OCI-LY3 (cell line): ENCODE results near the gene PRICKLE1.

Source experiments
- H2AFZ ChIP-seq: fragments of 200-600, 300-600 bp; shearing (Covaris generic); 2 replicates; pipeline ENCODE4 v1.6.0; 2014; ENCODE audit warnings: antibody characterized with exemption, low read depth, low read length
- H3K27ac ChIP-seq: fragments of 200-600, 300-600 bp; sonication (generic); 2 replicates; pipeline ENCODE4 v1.5.1; 2014; ENCODE audit warnings: mild to moderate bottlenecking, low read length, moderate library complexity, mixed read lengths
- H3K27me3 ChIP-seq: fragments of 200-600, 300-600 bp; sonication (generic); 2 replicates; pipeline ENCODE4 v1.6.1; 2014; ENCODE audit warnings: low read depth, low read length, mixed read lengths
- H3K36me3 ChIP-seq: fragments of 200-600, 300-600 bp; sonication (generic); replicated peaks from 2 replicates; pipeline ENCODE3; 2014; ENCODE audit warnings: low read depth, low read length, mixed read lengths
- H3K4me1 ChIP-seq: fragments of 300-600, 200-600 bp; sonication (generic); 2 replicates; pipeline ENCODE4 v1.6.1; 2014; ENCODE audit warnings: low read length, mixed read lengths
- H3K4me2 ChIP-seq: fragments of 200-600, 300-600 bp; sonication (generic); 2 replicates; pipeline ENCODE4 v1.6.1; 2014; ENCODE audit warnings: low read length, mixed read lengths
- H3K4me3 ChIP-seq: fragments of 300-600, 200-600 bp; sonication (generic); 2 replicates; pipeline ENCODE4 v1.5.1; 2014; ENCODE audit warnings: antibody characterized with exemption, mild to moderate bottlenecking, low read length, moderate library complexity
- H3K79me2 ChIP-seq: fragments of 300-600, 200-600 bp; shearing (Covaris generic); 2 replicates; pipeline ENCODE4 v1.6.1; 2014; ENCODE audit warnings: mild to moderate bottlenecking, low read length, mixed read lengths
- H3K9ac ChIP-seq: fragments of 300-600, 200-600 bp; shearing (Covaris generic); 2 replicates; pipeline ENCODE4 v1.6.0; 2014; ENCODE audit warnings: mild to moderate bottlenecking, low read length, moderate library complexity
- H3K9me3 ChIP-seq: fragments of 200-600, 300-600 bp; shearing (Covaris generic); 2 replicates; pipeline ENCODE4 v1.6.1; 2014; ENCODE audit warnings: low read length, mixed read lengths; ENCODE audit not compliant: insufficient read depth
- H4K20me1 ChIP-seq: fragments of 200-600, 300-600 bp; sonication (generic); 2 replicates; pipeline ENCODE4 v1.6.1; 2016; ENCODE audit warnings: low read length, mixed read lengths; ENCODE audit not compliant: insufficient read depth
- CTCF ChIP-seq: fragments of 200-600, 300-600 bp; sonication (generic); IDR thresholded peaks from 2 replicates; pipeline ENCODE4 v1.5.1; 2014; ENCODE audit warnings: antibody characterized with exemption, low read length, low read depth
- EZH2phosphoT487 ChIP-seq: fragments of 200-600 bp; shearing (Covaris generic); IDR thresholded peaks from 2 replicates; pipeline ENCODE4 v1.6.1; 2018; ENCODE audit warnings: antibody characterized with exemption, mixed run types, low read depth

The PRICKLE1 gene

GRCh38 chr12:42589465-42590329, at the start of gene PRICKLE1:
Gene PRICKLE1 (minus strand): TSS chr12:42589746. CDS start chr12:42472516, 117,230 bp downstream.
- peak within 1 kb of the TSS; percentile 99 for H3K4me2 ChIP-seq
- H3K9ac ChIP-seq: peak within 1 kb of the TSS; percentile 77
- H4K20me1 ChIP-seq: no peaks in the 10 kb centered on the region
- no peaks in the 10 kb centered on the region for H3K9me3 ChIP-seq
- peak within 1 kb of the TSS; percentile 94 for H2AFZ ChIP-seq
- H3K79me2 ChIP-seq: no peaks in the 10 kb centered on the region
- H3K27ac ChIP-seq: no peak within 1 kb of the TSS
- peaks cover 6% of the 10 kb centered on the region; the same call in 1 of the 2 replicates for H3K4me1 ChIP-seq
- TF ChIP-seq EZH2phosphoT487: no peak
- peak within 1 kb of the TSS; percentile 78 for H3K4me3 ChIP-seq
- H3K27me3 ChIP-seq: peaks cover 51% of the 10 kb centered on the region
- no peaks in the 10 kb centered on the region for H3K36me3 ChIP-seq

GRCh38 chr12:42638697-42639096, 49.2 kb upstream of the PRICKLE1 start:
- Histone ChIP-seq H3K79me2 (no peaks in the 10 kb centered on the region), H3K36me3 (no peaks in the 10 kb centered on the region), H2AFZ (no peak overlapping the region), H3K27me3 (no peaks in the 10 kb centered on the region), H3K4me1 (no peaks in the 10 kb centered on the region), H3K4me2 (no peak overlapping the region), H3K4me3 (no peak overlapping the region), H4K20me1 (no peaks in the 10 kb centered on the region), H3K27ac (no peak overlapping the region), H3K9ac (no peak overlapping the region), H3K9me3 (no peaks in the 10 kb centered on the region)
- TF ChIP-seq EZH2phosphoT487 (no peak), CTCF (no peak)

GRCh38 chr12:42638011-42638410, 48.5 kb upstream of the PRICKLE1 start:
- no peaks in the 10 kb centered on the region for H4K20me1 ChIP-seq
- no peaks in the 10 kb centered on the region for H3K36me3 ChIP-seq
- H3K4me2 ChIP-seq: no peak overlapping the region
- H3K27ac ChIP-seq: no peak overlapping the region
- no peaks in the 10 kb centered on the region for H3K79me2 ChIP-seq
- no peak overlapping the region for H3K4me3 ChIP-seq
- no peaks in the 10 kb centered on the region for H3K9me3 ChIP-seq
- no peak overlapping the region for H2AFZ ChIP-seq
- H3K9ac ChIP-seq: no peak overlapping the region
- H3K27me3 ChIP-seq: no peaks in the 10 kb centered on the region
- H3K4me1 ChIP-seq: no peaks in the 10 kb centered on the region
- TF ChIP-seq CTCF (no peak), EZH2phosphoT487 (no peak)

GRCh38 chr12:42636993-42637392, 47.4 kb upstream of the PRICKLE1 start:
- H3K9ac ChIP-seq: no peak overlapping the region
- H3K27me3 ChIP-seq: no peaks in the 10 kb centered on the region
- peaks cover 1% of the 10 kb centered on the region for H3K4me1 ChIP-seq
- H3K79me2 ChIP-seq: no peaks in the 10 kb centered on the region
- no peaks in the 10 kb centered on the region for H4K20me1 ChIP-seq
- H3K4me3 ChIP-seq: no peak overlapping the region
- H3K4me2 ChIP-seq: no peak overlapping the region
- no peaks in the 10 kb centered on the region for H3K36me3 ChIP-seq
- H2AFZ ChIP-seq: no peak overlapping the region
- no peaks in the 10 kb centered on the region for H3K9me3 ChIP-seq
- TF ChIP-seq CTCF: no peak
- no peak for TF ChIP-seq EZH2phosphoT487
- no peak overlapping the region for H3K27ac ChIP-seq
